8988T (cell line): ENCODE data around the gene DAB1.

Experiments
- DNase-seq: peaks from one replicate; pipeline ENCODE4 v3.0.0; 2011

Gene DAB1

GRCh38 chr1:57156907-57157306 is 267.0 kb downstream of the DAB1 start:
- no peak for DNase-seq

GRCh38 chr1:57146100-57146499 is 277.8 kb downstream of the DAB1 start:
- no peak for DNase-seq

GRCh38 chr1:57142999-57143398 is 280.9 kb downstream of the DAB1 start:
- no peak for DNase-seq

- no peak for DNase-seq
Observed at GRCh38 chr1:57142169-57142568, 281.7 kb downstream of the DAB1 start.

GRCh38 chr1:57138432-57139078 is 285.3 kb downstream of the DAB1 start:
- no peak for DNase-seq

GRCh38 chr1:57137980-57138379 is 285.9 kb downstream of the DAB1 start:
- DNase-seq = no peak

- DNase-seq = no peak
Observed at GRCh38 chr1:57134803-57135202, 289.1 kb downstream of the DAB1 start.

GRCh38 chr1:57133686-57134085 is 290.2 kb downstream of the DAB1 start:
- no peak for DNase-seq

GRCh38 chr1:57132993-57133622 is 290.8 kb downstream of the DAB1 start:
- DNase-seq = no peak

- no peak for DNase-seq
Observed at GRCh38 chr1:57131701-57132394, 292.0 kb downstream of the DAB1 start.

- no peak for DNase-seq
Observed at GRCh38 chr1:57131257-57131656, 292.6 kb downstream of the DAB1 start.

GRCh38 chr1:57129865-57130264 is 294.0 kb downstream of the DAB1 start:
- no peak for DNase-seq

- DNase-seq = no peak
Observed at GRCh38 chr1:57127976-57128375, 295.9 kb downstream of the DAB1 start.

- no peak for DNase-seq
Observed at GRCh38 chr1:57124768-57125446, 299.0 kb downstream of the DAB1 start.

- no peak for DNase-seq
Observed at GRCh38 chr1:57124170-57124569, 299.7 kb downstream of the DAB1 start.

- no peak for DNase-seq
Observed at GRCh38 chr1:57122031-57122430, 301.8 kb downstream of the DAB1 start.

GRCh38 chr1:57118948-57119603 is 304.8 kb downstream of the DAB1 start:
- DNase-seq = no peak

- DNase-seq = no peak
Observed at GRCh38 chr1:57117753-57118152, 306.1 kb downstream of the DAB1 start.

- DNase-seq = no peak
Observed at GRCh38 chr1:57116871-57117270, 307.0 kb downstream of the DAB1 start.

- no peak for DNase-seq
Observed at GRCh38 chr1:57115030-57115614, 308.7 kb downstream of the DAB1 start.

- no peak for DNase-seq
Observed at GRCh38 chr1:57112148-57112547, 311.7 kb downstream of the DAB1 start.

GRCh38 chr1:57111175-57111574 is 312.7 kb downstream of the DAB1 start:
- no peak for DNase-seq

- DNase-seq = no peak
Observed at GRCh38 chr1:57109883-57110282, 314.0 kb downstream of the DAB1 start.
